Measurements from ENCODE around the gene METTL27. TPM values are rescaled to one million over a fixed set of nuclear protein-coding genes. Genes with fewer than 3 reads are reported as not detected.

The METTL27 gene
- total and polyA plus RNA-seq, 4 donors, result 1.0 to 1.7 (median 1.6) TPM

GRCh38 chr7:73829921-73830680 lies 12.2 kb downstream of the METTL27 start:
- Histone ChIP-seq H3K4me1 (ENCODE audit: control insufficient read depth in 4 of 4, insufficient read depth in 4 of 4, low read length in 3 of 4) (peaks cover 0 to 8% (median 2%) of the 10 kb centered on the region in 4 donors), H3K36me3 (ENCODE audit: control insufficient read depth in 4 of 4, insufficient read depth in 3 of 4, low read depth in 1 of 4, low read length in 3 of 4) (no peaks in the 10 kb centered on the region), H3K27ac (ENCODE audit: low read depth in 1 of 2, low read length in 2 of 2) (no peak overlapping the region), H3K9ac (ENCODE audit: low read depth in 1 of 2, low read length in 2 of 2) (no peak overlapping the region), H3K9me3 (ENCODE audit: control insufficient read depth in 4 of 4, low read length in 3 of 4) (no peaks in the 10 kb centered on the region), H3K27me3 (ENCODE audit: control insufficient read depth in 4 of 4, insufficient read depth in 4 of 4, low read length in 3 of 4) (no peaks in the 10 kb centered on the region), H3K4me3 (ENCODE audit: low read depth in 1 of 3, low read length in 3 of 3) (no peak overlapping the region)
- 59% methylated on average over 13 of the region's 13 CpGs for WGBS
- TF ChIP-seq MAX (IDR thresholded peaks at IDR 0.05), result no peak
- TF ChIP-seq YY1 (IDR thresholded peaks at IDR 0.05), result no peak
- TF ChIP-seq HNF4A (conservative IDR thresholded peaks at IDR 0.05), result peak in 1 of 2 donors; percentile 13
- TF ChIP-seq HNF4G (IDR thresholded peaks at IDR 0.05), result peak; percentile 11
- no peak for DNase-seq (ENCODE audit: low spot score)

- H3K4me1 ChIP-seq (ENCODE audit: control insufficient read depth in 4 of 4, insufficient read depth in 4 of 4, low read length in 3 of 4), result peaks cover 0 to 8% (median 2%) of the 10 kb centered on the region in 4 donors
- H3K9ac ChIP-seq (ENCODE audit: low read depth in 1 of 2, low read length in 2 of 2), result no peak overlapping the region
- DNase-seq (ENCODE audit: low spot score), result no peak
- no peaks in the 10 kb centered on the region for H3K27me3 ChIP-seq (ENCODE audit: control insufficient read depth in 4 of 4, insufficient read depth in 4 of 4, low read length in 3 of 4)
- WGBS, result 44% methylated on average over 7 of the region's 7 CpGs
- H3K9me3 ChIP-seq (ENCODE audit: control insufficient read depth in 4 of 4, low read length in 3 of 4), result no peaks in the 10 kb centered on the region
- TF ChIP-seq NR2F2 (IDR thresholded peaks at IDR 0.05) (no peak), FOXA2 (IDR thresholded peaks at IDR 0.05) (no peak), HNF4G (IDR thresholded peaks at IDR 0.05) (no peak), JUND (IDR thresholded peaks at IDR 0.05) (no peak), ATF3 (IDR thresholded peaks at IDR 0.05) (no peak), REST (IDR thresholded peaks at IDR 0.05) (no peak), HNF4A (conservative IDR thresholded peaks at IDR 0.05) (no peak), RAD21 (IDR thresholded peaks at IDR 0.05) (no peak), SP1 (IDR thresholded peaks at IDR 0.05) (no peak), GABPA (IDR thresholded peaks at IDR 0.05 in 1 of 2, conservative IDR thresholded peaks at IDR 0.05 in 1 of 2) (no peak), ZBTB33 (IDR thresholded peaks at IDR 0.05) (no peak), TAF1 (conservative IDR thresholded peaks at IDR 0.05) (no peak), CTCF (IDR thresholded peaks at IDR 0.05; ENCODE audit: low read depth, low read length, missing input control) (no peak), RXRA (IDR thresholded peaks at IDR 0.05) (no peak), EGR1 (IDR thresholded peaks at IDR 0.05; ENCODE audit: low read depth in 2 of 2) (no peak)
- H3K27ac ChIP-seq (ENCODE audit: low read depth in 1 of 2, low read length in 2 of 2), result no peak overlapping the region
- H3K36me3 ChIP-seq (ENCODE audit: control insufficient read depth in 4 of 4, insufficient read depth in 3 of 4, low read depth in 1 of 4, low read length in 3 of 4), result no peaks in the 10 kb centered on the region
- H3K4me3 ChIP-seq (ENCODE audit: low read depth in 1 of 3, low read length in 3 of 3), result no peak overlapping the region
Observed at GRCh38 chr7:73829505-73829904, 12.8 kb downstream of the METTL27 start.

All from liver (tissue), 9 donors.